GM12891 (cell line): ENCODE data around the gene TMCC3.

ENCODE experiments used
- PAX5 ChIP-seq: IDR thresholded peaks from 2 replicates; pipeline ENCODE4 v1.6.1; 2011; ENCODE audit warnings: low read length, moderate library complexity, mild to moderate bottlenecking; ENCODE audit not compliant: insufficient read depth, severe bottlenecking
- POLR2A ChIP-seq: IDR thresholded peaks from 2 replicates; pipeline ENCODE4 v1.6.1; 2011; ENCODE audit warnings: low read depth, low read length, control low read depth
- POLR2AphosphoS5 ChIP-seq: IDR thresholded peaks from 2 replicates; pipeline ENCODE4 v1.6.1; 2011; ENCODE audit warnings: low read depth, low read length, control low read depth
- SPI1 ChIP-seq: IDR thresholded peaks from 2 replicates; pipeline ENCODE4 v1.6.1; 2011; ENCODE audit warnings: low read depth, low read length, control low read depth
- TAF1 ChIP-seq: IDR thresholded peaks from 2 replicates; pipeline ENCODE4 v1.6.1; 2011; ENCODE audit warnings: low read depth, low read length, control low read depth

DNA sequence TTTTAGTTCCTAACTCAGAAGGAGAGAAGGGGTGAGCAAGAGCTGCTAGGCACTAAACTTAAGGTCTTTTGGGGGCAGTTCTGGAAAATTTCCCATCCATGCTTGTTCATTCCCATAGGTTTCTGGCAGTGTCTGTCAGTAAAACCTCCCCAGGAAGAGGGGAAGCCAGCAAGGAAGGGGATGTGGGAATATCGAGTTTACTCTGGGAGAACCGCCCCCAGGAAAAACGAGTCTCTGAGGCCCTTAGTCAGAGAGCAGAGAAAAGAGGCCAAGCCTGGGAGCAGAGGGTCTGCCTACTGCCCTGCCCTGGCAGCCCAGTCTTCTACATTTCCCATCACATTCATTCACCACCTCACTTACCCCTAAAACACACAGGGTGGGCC lies 55.9 kb downstream of the TMCC3 start:
- TF ChIP-seq POLR2A (no peak), TAF1 (no peak), SPI1 (no peak), POLR2AphosphoS5 (no peak), PAX5 (no peak)
